GM10847 (cell line): ENCODE data around the gene HEY2.

Experiments
- POLR2A ChIP-seq: IDR thresholded peaks from 2 replicates; pipeline ENCODE4 v1.6.1; 2011; ENCODE audit not compliant: insufficient read length; ENCODE audit errors: extremely low read depth

Gene HEY2

GRCh38 chr6:125752773-125753172 is 3.3 kb downstream of the HEY2 start:
- TF ChIP-seq POLR2A: no peak

- no peak for TF ChIP-seq POLR2A
These were observed 3.9 kb downstream of the HEY2 start for GRCh38 chr6:125753218-125753936.

DNA sequence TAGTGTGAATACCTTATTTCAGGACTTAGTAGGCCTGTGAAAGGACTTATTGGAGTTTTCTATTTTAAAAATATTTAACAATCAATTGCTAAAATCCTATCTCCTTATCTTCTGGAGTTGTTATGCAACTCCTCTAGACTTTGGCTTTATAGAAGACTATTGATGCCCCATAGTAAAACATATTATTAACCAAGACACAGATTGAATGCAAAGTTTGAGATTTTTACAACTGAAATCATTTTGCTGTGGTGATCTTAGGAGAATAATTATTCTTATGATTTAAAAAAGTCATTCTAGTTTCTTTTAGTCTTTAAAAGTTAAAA is 4.5 kb downstream of the HEY2 start:
- no peak for TF ChIP-seq POLR2A

DNA sequence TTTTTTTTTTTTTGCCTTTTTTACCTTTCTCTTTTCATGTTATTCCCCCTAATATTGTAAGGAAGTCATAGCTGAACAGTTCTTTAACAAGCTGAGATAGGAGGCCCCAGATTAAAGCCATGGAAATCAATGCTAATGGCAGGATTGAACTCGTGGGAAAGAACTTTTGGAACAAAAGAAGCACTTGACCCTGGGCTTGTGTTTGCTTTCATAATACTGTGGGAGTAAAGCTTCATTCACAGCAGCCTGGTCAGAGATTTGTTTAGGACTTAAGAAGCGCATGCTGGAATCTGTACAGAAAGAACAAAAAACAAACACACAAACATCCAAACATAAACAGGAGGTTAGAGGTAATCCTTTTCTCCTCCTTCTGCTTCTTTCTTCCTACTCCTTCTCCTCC is 5.1 kb downstream of the HEY2 start:
- TF ChIP-seq POLR2A: no peak

DNA sequence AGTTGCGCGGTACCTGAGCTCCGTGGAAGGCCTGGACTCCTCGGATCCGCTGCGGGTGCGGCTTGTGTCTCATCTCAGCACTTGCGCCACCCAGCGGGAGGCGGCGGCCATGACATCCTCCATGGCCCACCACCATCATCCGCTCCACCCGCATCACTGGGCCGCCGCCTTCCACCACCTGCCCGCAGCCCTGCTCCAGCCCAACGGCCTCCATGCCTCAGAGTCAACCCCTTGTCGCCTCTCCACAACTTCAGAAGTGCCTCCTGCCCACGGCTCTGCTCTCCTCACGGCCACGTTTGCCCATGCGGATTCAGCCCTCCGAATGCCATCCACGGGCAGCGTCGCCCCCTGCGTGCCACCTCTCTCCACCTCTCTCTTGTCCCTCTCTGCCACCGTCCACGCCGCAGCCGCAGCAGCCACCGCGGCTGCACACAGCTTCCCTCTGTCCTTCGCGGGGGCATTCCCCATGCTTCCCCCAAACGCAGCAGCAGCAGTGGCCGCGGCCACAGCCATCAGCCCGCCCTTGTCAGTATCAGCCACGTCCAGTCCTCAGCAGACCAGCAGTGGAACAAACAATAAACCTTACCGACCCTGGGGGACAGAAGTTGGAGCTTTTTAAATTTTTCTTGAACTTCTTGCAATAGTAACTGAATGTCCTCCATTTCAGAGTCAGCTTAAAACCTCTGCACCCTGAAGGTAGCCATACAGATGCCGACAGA is 9.9 kb downstream of the HEY2 start:
- TF ChIP-seq POLR2A: no peak

GRCh38 chr6:125759959-125760457 is 10.6 kb downstream of the HEY2 start:
- no peak for TF ChIP-seq POLR2A

GRCh38 chr6:125764121-125764671 is 14.8 kb downstream of the HEY2 start:
- no peak for TF ChIP-seq POLR2A

DNA sequence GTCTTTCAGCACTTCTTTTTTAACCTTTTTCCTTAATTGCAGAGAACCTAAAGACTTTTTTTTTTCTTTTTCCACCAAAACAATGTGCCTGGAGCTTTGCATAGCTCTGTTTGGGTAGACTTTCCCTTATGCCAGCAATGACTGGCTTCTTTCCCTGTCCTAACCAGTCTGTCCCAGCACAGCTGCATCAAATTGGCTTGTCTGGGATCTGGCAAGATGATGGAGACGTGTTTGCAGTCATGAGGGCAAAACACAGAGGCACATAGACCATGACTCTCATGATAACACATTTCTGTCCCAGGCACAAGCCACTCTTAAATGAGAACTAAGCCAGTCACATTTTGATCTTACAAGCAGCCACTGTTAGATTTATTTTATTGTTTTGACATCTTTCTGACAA is 16.5 kb downstream of the HEY2 start:
- no peak for TF ChIP-seq POLR2A

DNA sequence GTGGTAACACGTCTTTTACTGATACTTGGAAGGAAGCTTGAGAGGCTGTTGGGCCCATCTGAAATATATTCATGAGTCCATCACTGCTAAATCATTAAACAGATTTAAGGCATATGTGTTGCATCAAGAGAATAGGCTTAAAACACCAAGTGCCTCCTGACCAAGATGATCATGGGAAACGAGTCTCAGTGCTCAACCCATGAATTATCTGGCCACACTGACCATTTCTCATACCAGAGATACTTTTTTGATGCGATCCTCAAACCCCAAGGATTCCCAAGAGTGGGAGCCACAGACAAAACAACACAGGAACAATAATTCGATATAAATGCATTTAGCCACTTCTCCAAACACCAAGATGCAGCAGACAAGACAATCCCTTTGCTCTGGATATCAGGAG is 17.2 kb downstream of the HEY2 start:
- no peak for TF ChIP-seq POLR2A

- TF ChIP-seq POLR2A: no peak
These were observed 19.8 kb downstream of the HEY2 start for GRCh38 chr6:125769147-125769783.

DNA sequence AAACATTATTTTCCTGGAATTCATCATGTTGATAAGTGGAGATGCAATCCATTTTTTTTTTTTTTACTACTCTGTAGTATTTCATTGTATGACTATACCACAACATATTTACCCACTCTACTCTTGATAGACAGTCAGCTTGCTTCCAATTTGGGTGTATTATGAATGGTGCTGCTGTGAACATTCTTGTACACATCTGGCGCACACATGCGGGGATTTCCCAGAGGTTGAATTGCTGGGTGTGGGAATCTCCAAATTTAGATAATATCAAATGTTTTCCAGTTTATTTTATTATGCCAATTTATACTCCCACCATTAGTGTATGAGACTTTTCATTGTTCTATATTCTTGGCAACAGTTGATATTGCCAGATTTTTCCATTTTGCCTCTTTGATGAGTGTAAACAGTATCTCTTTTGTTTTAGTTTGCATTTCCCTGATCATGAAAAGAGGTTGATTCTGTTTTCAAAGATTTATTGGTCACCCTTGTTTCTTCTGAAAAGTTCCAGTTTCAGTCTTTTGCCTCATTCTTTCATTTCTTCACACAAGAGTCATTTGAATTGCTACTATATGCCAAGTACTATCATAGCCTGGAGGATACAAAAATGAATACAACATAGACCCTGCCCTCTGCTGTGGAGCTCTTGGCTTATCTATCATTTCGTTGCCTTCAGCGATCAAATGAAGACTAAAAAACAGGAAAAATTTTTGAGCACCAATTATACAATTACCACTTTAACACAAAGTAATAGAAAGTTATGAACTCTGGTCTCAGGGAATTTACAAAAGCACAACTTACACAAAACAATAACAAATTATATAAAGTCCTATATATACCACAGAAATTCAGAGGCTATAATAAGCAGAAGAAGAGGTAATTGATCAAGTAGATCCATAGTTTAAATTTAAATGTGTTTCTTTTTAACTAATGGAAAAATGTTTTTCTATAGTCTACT is 24.2 kb downstream of the HEY2 start:
- TF ChIP-seq POLR2A: no peak

DNA sequence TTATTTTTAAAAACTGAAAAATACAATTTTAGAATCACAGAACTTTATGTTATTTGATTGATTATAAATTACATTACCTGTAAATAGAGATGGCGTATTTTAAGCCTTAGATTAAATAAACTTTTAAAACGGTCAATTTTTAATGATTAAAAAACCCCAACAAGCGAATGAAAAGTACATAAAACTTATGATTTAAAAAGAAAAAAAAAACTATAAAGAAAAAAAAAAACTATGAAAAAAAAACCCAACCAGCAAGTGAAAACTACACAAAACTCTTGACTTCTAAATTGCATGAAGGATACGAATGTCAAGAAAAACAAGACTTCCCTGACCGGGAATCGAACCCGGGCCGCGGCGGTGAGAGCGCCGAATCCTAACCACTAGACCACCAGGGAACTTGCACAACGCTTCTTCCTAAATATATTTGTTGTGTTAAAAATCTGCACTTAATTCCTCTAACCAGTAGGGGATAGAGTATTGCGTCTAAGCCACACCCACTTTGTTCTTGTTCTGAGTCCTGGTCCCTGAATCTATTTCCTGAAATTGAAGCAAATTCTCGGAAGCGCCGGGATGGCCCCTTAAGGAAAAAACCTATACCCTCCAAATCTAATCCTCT is 30.6 kb downstream of the HEY2 start:
- no peak for TF ChIP-seq POLR2A

DNA sequence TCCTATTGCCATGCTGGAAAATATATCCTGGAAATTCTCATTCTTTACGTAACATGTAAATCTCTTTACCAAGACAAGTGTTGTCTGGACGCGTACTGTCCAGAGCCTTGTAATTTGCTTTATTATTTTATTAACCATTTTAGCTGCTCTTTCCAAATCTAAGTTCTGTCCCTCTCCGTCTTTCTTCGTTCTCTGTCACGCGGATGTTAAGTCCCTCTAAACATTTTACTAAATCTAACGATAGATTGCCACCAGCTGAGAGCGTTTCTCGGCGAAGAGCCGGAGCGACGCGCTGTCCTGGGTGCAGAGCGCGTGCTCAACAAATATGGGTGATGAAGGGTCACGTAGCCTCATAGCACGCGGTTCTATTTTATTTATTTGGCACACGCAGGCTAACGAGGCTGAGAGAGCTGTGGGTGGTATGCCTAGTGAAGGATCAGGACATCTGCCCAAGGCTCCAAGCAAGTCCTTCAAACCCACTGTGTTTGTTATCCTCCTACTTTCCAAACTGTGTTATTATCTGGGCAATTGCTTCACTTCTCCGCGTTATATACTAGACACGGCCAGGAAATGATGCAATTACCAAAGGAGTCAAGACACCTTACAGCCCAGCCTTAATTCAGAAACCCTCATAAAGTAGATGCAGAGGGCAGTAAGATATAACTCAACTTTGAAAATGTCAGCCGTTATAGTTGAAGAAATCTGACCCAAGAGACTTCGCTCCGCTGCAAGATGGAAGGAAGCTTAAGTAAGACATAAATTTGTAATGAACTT is 31.3 kb downstream of the HEY2 start:
- peak; percentile 40 for TF ChIP-seq POLR2A
